DMS 273 (cell line): ENCODE data around the gene CSNK1G2.
A peak's percentile ranks its signal among the peaks of the same experiment; 100 is the strongest.

ENCODE experiments used
- DNase-seq: peaks from one replicate; lab custom pipeline; 2025; ENCODE audit not compliant: unreplicated experiment; lab: John Stamatoyannopoulos, UW

The CSNK1G2 gene

DNA sequence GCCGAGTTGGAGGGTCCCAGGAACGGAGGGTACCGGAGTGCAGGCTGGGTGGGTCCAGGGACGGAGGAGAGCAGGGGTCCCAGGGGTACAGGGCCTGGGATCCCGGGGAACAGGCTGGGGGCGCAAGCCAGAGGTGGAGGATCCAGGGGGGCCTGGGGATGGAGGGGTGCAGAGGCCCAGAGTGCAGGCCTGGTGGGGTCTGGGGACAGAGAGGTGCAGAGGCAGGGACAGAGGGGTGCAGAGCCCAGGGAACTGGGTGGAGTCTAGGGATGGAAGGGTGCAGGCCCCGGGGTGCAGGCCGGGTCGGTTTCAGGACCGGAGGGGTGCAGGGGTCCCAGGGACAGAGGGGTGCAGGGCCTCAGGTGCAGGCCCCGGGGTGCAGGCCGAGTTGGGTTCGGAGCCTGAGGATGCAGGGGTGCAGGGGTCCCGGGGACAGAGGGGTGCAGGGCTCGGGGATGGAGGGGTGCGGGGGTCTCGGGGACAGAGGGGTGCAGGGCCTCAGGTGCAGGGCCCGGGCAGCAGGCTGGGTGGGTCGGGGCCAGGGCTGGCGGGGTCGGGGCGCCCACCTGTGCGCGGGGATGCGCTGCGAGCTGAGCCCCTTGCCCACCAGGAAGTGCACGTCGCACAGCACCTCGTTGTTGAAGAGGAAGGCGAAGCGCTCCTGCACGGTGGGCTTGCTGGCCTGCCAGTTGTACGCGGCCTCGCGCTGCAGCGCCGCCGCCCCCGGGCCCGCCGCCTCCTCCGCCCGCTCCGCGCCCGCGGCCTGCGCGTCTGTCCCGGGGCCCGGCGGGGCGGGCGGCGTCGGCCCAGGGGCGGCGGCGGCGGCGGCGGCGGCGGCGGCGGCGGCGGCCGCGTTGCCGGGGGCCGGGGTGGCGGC, 74.0 kb downstream of the CSNK1G2 start:
- DNase-seq, result peak; percentile 83

DNA sequence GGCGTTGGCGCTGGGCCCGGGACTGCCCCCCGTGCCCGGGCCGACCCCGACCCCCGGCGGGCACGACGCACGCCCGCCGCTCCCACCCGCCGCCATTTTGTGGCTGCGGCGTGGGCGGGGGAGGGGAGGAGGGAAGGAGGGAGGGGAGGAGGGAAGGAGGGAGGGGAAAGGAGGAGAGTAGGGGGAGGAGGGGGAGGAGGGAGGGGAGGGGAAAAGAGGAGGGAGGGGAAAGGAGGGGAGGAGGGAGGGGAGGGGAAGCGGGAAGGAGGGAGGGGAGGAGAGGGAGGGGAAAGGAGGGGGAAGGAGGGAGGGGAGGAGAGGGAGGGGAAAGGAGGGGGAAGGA, 74.6 kb downstream of the CSNK1G2 start, which contains the start of gene BTBD2:
BTBD2 (minus strand) TSS at position 107 of the 343 bp plus-strand sequence; CDS start at position 96, 11 bp downstream.
- peak; percentile 83 for DNase-seq

DNA sequence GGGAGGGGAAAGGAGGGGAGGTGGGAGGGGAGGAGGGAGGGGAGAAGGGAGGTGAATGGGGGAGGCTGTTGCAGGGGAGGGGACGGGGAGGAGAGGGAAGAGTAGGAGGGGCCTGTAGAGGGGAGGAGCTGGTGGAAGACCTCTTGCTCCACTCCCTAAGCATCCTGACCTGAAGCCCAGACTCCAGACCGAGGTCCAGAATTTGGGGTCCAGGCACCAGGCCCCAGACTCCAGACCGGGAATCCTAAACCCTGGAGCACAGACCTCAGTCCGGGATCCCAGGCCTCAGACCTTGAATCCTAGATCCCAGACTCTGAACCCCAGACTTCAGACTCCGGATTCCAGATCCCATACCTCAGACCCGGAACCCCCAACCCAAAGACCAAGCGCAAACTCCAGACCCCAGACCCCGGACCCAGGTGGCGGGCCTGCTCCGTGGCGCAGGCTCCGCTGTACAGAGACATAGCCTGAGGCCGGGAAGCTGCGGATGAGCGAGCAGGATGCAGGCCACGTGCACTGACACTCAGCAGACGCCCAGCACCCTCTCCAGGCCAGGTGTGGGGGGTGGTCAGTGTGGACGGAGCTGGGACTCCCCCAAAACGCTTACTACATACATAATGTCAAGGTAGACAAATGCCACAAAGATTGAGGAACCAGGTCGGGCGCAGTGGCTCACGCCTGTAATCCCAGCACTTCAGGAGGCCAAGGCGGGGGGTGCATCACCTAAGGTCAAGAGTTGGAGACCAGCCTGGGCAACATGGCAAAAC, 75.3 kb downstream of the CSNK1G2 start:
- DNase-seq, result peak; percentile 69

DNA sequence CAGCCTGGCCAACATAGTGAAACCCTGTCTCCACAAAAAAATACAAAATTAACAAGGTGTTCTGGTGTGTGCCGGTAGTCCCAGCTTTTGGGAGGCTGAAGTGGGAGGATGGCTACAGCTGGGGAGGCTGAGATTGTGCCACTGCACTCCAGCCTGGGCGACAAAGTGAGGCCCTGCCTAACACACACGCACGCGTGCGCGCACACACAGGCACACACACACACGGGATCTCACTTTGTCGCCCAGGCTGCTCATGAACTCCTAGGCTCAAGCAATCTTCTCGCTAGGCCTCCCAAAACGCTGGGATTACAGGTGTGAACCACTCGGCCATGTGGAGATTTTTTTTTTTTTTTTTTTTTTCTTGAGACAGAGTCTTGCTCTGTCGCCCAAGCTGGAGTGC, 77.8 kb downstream of the CSNK1G2 start:
- DNase-seq, result no peak

DNA sequence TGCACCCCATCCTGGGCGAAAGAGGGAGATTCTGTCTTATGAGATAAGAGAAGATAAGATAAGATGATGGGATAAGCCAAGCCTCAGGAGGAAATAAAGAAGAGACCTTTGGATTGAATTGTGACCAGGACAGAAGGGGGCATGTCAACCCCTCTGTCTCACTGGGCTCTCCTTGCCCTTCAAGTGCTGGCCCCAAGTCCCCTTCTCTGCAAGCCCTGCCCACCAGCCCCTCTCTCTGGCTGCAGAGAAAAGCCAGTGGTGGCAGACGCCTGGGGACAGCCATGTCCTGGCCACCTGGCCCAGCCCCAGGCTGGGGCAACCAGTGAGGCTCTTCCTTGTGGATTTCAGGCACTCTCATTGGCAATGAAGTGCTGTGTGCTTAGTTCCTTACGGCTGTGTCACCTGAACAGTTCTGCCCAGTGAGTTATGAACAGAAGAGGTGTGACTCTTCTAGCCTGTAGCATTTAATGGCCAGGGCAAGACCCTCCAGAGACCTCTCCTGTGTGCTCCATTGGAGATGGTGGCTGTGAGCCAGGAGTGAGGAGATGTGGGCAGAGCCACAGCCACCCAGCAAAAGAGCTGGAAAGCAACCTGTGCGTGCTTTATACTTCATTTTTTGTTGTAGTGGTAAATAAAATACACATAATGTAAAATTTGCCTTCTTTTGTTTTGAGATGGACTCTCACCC, 80.6 kb downstream of the CSNK1G2 start:
- DNase-seq, result no peak

DNA sequence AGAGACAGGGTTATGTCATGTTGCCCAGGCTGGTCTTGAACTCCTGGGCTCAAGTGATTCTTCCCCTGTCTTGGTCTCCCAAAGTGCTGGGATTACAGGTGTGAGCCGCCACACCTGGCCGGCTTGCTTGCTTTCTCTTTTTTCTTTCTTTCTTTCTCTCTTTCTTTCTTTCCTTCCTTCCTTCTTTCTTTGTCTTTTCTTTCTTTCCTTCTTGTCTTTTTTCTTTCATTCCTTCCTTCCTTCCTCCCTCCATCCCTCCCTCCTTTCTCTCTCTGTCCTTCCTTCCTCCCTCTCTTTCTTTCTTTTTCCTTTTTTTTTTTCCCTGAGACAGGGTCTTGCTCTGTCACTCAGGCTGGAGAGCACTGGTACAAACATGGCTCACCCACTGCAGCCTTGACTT, 81.3 kb downstream of the CSNK1G2 start:
- DNase-seq, result no peak

DNA sequence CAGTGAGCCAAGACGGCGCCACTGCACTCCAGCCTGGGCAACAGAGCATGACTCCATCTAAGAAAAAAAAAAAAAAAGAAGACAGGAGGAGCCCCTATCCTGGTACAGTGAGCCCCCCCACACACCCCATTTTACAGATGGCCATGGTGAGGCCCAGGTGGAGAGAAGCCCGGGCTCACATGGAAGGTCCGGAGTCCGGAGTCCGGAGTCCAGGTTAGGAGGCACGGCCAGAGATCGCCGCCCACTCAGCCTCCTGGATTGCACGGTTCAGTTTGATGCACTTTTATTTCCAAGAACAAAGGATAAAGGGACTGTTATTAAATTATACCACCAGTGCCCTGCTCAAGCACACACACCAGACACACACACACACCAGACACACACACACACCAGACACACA, 85.8 kb downstream of the CSNK1G2 start:
- no peak for DNase-seq

DNA sequence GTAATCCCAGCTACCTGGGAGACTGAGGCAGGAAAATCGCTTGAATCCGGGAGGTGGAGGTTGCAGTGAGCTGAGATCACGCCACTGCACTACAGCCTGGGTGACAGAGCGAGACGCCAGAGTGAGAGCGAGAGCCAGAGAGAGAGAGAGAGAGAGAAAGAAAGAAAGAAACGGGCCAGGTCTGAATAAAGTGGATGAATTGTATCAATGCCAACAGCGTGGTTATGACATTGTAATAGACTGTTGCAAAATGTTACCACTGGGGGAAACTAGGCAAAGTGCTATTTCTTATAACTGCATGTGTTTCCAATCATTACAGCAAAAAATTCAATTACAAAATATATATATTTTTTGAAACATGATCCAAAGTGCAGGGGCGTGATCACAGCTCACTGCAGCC, 86.4 kb downstream of the CSNK1G2 start:
- no peak for DNase-seq
